ENCODE results near the gene DCAF5. TPM values are rescaled to one million over a fixed set of nuclear protein-coding genes. Genes with fewer than 3 reads are reported as not detected.

DCAF5 gene
- polyA plus RNA-seq, 4 donors: 51.3 to 62.6 (median 57.9) TPM

- no peak for DNase-seq (ENCODE audit: low read depth in 4 of 4, low spot score in 3 of 4)
Measured at GRCh38 chr14:69149461-69150244, 3.3 kb downstream of the DCAF5 start.

- DNase-seq (ENCODE audit: low read depth in 4 of 4, low spot score in 3 of 4): peak in 1 of 4 donors; percentile 27
Measured at GRCh38 chr14:69142101-69142500, 10.8 kb downstream of the DCAF5 start.

GRCh38 chr14:69141550-69141949 is 11.4 kb downstream of the DCAF5 start:
- no peak for DNase-seq (ENCODE audit: low read depth in 4 of 4, low spot score in 3 of 4)

- DNase-seq (ENCODE audit: low read depth in 4 of 4, low spot score in 3 of 4): no peak
Measured at GRCh38 chr14:69139743-69140142, 13.2 kb downstream of the DCAF5 start.

GRCh38 chr14:69137843-69138535 is 14.9 kb downstream of the DCAF5 start:
- no peak for DNase-seq (ENCODE audit: low read depth in 4 of 4, low spot score in 3 of 4)

GRCh38 chr14:69137416-69137815 is 15.5 kb downstream of the DCAF5 start:
- DNase-seq (ENCODE audit: low read depth in 4 of 4, low spot score in 3 of 4): no peak

GRCh38 chr14:69135133-69135532 is 17.8 kb downstream of the DCAF5 start:
- no peak for DNase-seq (ENCODE audit: low read depth in 4 of 4, low spot score in 3 of 4)

- DNase-seq (ENCODE audit: low read depth in 4 of 4, low spot score in 3 of 4): no peak
Measured at GRCh38 chr14:69133206-69134125, 19.5 kb downstream of the DCAF5 start.

- no peak for DNase-seq (ENCODE audit: low read depth in 4 of 4, low spot score in 3 of 4)
Measured at GRCh38 chr14:69132513-69133181, 20.3 kb downstream of the DCAF5 start.

- no peak for DNase-seq (ENCODE audit: low read depth in 4 of 4, low spot score in 3 of 4)
Measured at GRCh38 chr14:69131176-69131575, 21.7 kb downstream of the DCAF5 start.

GRCh38 chr14:69129264-69129880 is 23.5 kb downstream of the DCAF5 start:
- DNase-seq (ENCODE audit: low read depth in 4 of 4, low spot score in 3 of 4): peak; percentile 55 to 73 (median 66)

GRCh38 chr14:69118305-69118704 is 34.6 kb downstream of the DCAF5 start:
- no peak for DNase-seq (ENCODE audit: low read depth in 4 of 4, low spot score in 3 of 4)

- DNase-seq (ENCODE audit: low read depth in 4 of 4, low spot score in 3 of 4): no peak
Measured at GRCh38 chr14:69117020-69117767, 35.7 kb downstream of the DCAF5 start.

- DNase-seq (ENCODE audit: low read depth in 4 of 4, low spot score in 3 of 4): no peak
Measured at GRCh38 chr14:69115407-69116185, 37.3 kb downstream of the DCAF5 start.

GRCh38 chr14:69114763-69115162 is 38.2 kb downstream of the DCAF5 start:
- DNase-seq (ENCODE audit: low read depth in 4 of 4, low spot score in 3 of 4): no peak

- no peak for DNase-seq (ENCODE audit: low read depth in 4 of 4, low spot score in 3 of 4)
Measured at GRCh38 chr14:69108358-69108757, 44.6 kb downstream of the DCAF5 start.

GRCh38 chr14:69107407-69108003 is 45.4 kb downstream of the DCAF5 start:
- peak in 1 of 4 donors; percentile 42 for DNase-seq (ENCODE audit: low read depth in 4 of 4, low spot score in 3 of 4)

GRCh38 chr14:69106451-69106850 is 46.5 kb downstream of the DCAF5 start:
- DNase-seq (ENCODE audit: low read depth in 4 of 4, low spot score in 3 of 4): no peak
